IPS-18c (cell line): ENCODE measurements around the gene RNF225.
A peak's percentile ranks its signal among the peaks of the same experiment; 100 is the strongest.
"Not testable (repeated sequence)": the region's sequence is repeated elsewhere in the genome, so short reads cannot be mapped to it uniquely, and the experiment has no call there.

ENCODE experiments used
- H3K4me3 ChIP-seq: 2 replicates; pipeline ENCODE4 v1.7.0; 2013; ENCODE audit warnings: low read depth, mild to moderate bottlenecking, low read length, moderate library complexity; ENCODE audit not compliant: insufficient read depth
- H3K9me3 ChIP-seq: one replicate; pipeline ENCODE4 v1.6.1; 2013; ENCODE audit warnings: mild to moderate bottlenecking, low read length, moderate library complexity; ENCODE audit not compliant: control insufficient read depth, insufficient read depth

The RNF225 gene

DNA sequence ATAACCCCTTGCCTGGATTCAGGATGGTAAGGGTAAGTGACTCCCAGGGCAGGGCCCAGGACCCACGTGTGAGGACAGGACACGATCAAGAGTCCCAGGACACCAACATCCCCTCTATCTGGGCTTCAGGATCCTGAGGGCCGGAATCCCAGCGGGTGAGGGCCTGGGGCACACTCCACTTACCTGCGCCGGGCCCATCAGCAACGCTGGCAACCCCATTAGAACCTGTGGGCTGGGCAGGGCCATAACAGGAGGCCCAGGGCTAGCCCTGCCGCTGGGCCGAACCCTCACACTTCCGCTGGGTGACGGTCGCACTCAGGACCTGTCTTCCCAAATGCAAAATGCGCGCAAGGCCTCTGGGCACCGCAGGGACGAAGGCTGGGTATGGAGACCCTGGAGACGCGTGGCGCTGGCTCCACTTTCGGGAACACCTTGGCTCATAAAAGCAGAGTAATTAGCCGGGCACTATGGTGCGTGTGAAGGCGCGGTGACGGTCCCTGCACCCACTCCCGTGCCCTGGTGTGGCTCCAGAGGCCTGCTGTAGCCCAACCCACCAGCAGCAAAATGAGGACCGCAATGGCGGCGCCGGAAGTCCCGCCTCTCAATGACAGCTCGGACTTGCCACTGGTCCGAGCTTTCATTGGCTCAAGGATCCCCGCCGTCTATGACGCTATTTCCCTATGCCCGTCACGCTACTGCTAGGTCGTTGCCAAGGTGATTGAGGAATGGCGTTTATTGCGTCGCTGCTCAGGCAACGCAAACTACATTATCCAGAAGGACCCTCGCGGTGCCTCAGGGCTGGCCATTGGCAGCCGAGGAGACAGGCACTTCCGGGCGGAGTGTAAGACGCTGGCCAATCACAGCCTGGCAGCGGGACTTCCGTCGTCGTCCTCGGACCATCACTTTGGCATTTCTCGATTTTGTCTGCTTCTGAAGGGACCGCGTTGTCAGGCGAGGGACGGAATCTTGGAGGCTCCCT, 44.4 kb downstream of the RNF225 start, which contains the start of gene ZNF132:
Gene ZNF132 (minus strand): TSS at position 578 of the 979 bp plus-strand sequence. CDS start 332 bp downstream, at position 246.
- Histone ChIP-seq H3K9me3 (peaks cover 11% of the 10 kb centered on the region), H3K4me3 (peak within 1 kb of the TSS; percentile 88)

DNA sequence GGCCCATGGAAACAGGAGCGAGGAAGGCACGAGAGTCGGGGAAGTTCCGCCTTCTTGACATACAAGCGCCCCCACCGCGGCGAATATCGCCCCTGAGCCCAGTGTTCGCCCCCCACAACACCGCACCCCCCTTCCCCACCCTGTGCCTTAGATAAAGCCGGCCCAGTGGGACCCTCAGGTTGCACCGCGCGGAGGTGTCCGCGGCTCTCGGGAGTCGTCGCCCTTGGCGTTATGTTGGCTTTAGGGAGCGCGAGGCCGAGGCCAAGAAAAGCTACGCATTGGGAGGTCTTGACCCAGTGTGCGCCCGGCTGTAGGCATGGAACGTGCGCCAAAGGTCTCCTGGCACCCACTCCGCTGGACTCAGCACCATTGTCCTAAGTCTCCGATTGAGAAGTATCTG, 45.1 kb downstream of the RNF225 start:
- H3K9me3 ChIP-seq, result peaks cover 4% of the 10 kb centered on the region
- H3K4me3 ChIP-seq, result peak overlapping the region; percentile 50

DNA sequence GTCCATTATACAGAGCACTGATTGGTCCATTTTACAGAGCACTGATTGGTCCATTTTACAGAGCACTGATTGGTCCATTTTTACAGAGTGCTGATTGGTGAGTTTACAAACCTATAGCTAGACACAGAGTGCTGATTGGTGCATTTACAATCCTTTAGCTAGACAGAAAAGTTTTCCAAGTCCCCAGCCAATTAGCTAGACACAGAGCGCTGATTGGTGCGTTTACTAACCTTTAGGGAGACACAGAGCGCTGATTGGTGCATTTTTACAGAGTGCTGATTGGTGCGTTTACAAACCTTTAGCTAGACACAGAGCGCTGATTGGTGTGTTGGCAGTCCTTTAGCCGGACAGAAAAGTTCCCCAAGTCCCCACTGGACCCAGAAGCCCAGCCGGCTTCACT, 47.5 kb downstream of the RNF225 start:
- H3K9me3 ChIP-seq, H3K4me3 ChIP-seq: not testable (repeated sequence)
